HEK293 (cell line): ENCODE data around the gene HOXB7.

Experiments used
- CTCF ChIP-seq: fragments of 450-650 bp; formaldehyde crosslinking; IDR thresholded peaks from 2 replicates; pipeline ENCODE4 v1.5.1; 2016; ENCODE audit warnings: missing biosample characterization, missing genetic modification characterization
- HOXC10 ChIP-seq: sonication (generic); formaldehyde crosslinking; IDR thresholded peaks from 2 replicates; pipeline ENCODE4 v1.8.1; 2023; ENCODE audit warnings: mild to moderate bottlenecking, missing genetic modification reagents
- ZBTB8A ChIP-seq: fragments of 450-650 bp; formaldehyde crosslinking; IDR thresholded peaks from 2 replicates; pipeline ENCODE4 v1.5.1; 2016; ENCODE audit warnings: missing biosample characterization, missing genetic modification characterization
- ZNF146 ChIP-seq: fragments of 450-650 bp; formaldehyde crosslinking; IDR thresholded peaks from 2 replicates; pipeline ENCODE4 v1.5.1; 2016; ENCODE audit warnings: missing biosample characterization, missing genetic modification characterization
- ZNF280D ChIP-seq: fragments of 450-650 bp; formaldehyde crosslinking; IDR thresholded peaks from 2 replicates; pipeline ENCODE4 v1.5.1; 2016; ENCODE audit warnings: missing biosample characterization, missing genetic modification characterization
- ZNF335 ChIP-seq: fragments of 450-650 bp; formaldehyde crosslinking; conservative IDR thresholded peaks from 2 replicates; pipeline ENCODE4 v1.5.1; 2016; ENCODE audit warnings: missing biosample characterization, missing genetic modification characterization
- ZNF514 ChIP-seq: fragments of 450-650 bp; formaldehyde crosslinking; IDR thresholded peaks from 2 replicates; pipeline ENCODE4 v1.5.1; 2016; ENCODE audit warnings: missing biosample characterization, missing genetic modification characterization
- ZNF629 ChIP-seq: fragments of 450-650 bp; formaldehyde crosslinking; IDR thresholded peaks from 2 replicates; pipeline ENCODE4 v1.5.1; 2017; ENCODE audit warnings: missing biosample characterization, missing genetic modification characterization
- ZNF670 ChIP-seq: fragments of 450-650 bp; formaldehyde crosslinking; IDR thresholded peaks from 2 replicates; pipeline ENCODE4 v1.5.1; 2016; ENCODE audit warnings: missing biosample characterization, missing genetic modification characterization, low read depth
- ZSCAN5A ChIP-seq: fragments of 450-650 bp; formaldehyde crosslinking; IDR thresholded peaks from 2 replicates; pipeline ENCODE4 v1.5.1; 2016; ENCODE audit warnings: missing biosample characterization, missing genetic modification characterization
- TF ChIP-seq, protein P1 (sequence below): fragments of 450-650 bp; formaldehyde crosslinking; IDR thresholded peaks from 2 replicates; pipeline ENCODE4 v1.5.1; 2016; ENCODE audit warnings: missing biosample characterization, missing genetic modification characterization
- TF ChIP-seq, protein P2 (sequence below): fragments of 450-650 bp; formaldehyde crosslinking; IDR thresholded peaks from 2 replicates; pipeline ENCODE4 v1.5.1; 2016; ENCODE audit warnings: missing biosample characterization, missing genetic modification characterization

GRCh38 chr17:48627118-48627597 is 16.3 kb upstream of the HOXB7 start:
- no peak for TF ChIP-seq ZNF514 (tag by site-specific recombination)
- TF ChIP-seq CTCF (tag by site-specific recombination), result no peak
- TF ChIP-seq ZNF146 (tag by site-specific recombination), result no peak
- no peak for TF ChIP-seq ZNF335 (tag by site-specific recombination)
- TF ChIP-seq ZSCAN5A, result no peak
- TF ChIP-seq ZBTB8A (tag by site-specific recombination), result no peak
- TF ChIP-seq, protein P1, sequence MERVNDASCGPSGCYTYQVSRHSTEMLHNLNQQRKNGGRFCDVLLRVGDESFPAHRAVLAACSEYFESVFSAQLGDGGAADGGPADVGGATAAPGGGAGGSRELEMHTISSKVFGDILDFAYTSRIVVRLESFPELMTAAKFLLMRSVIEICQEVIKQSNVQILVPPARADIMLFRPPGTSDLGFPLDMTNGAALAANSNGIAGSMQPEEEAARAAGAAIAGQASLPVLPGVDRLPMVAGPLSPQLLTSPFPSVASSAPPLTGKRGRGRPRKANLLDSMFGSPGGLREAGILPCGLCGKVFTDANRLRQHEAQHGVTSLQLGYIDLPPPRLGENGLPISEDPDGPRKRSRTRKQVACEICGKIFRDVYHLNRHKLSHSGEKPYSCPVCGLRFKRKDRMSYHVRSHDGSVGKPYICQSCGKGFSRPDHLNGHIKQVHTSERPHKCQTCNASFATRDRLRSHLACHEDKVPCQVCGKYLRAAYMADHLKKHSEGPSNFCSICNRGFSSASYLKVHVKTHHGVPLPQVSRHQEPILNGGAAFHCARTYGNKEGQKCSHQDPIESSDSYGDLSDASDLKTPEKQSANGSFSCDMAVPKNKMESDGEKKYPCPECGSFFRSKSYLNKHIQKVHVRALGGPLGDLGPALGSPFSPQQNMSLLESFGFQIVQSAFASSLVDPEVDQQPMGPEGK (tag by site-specific recombination), result no peak
- no peak for TF ChIP-seq ZNF629 (tag by site-specific recombination)
- no peak for TF ChIP-seq ZNF670 (tag by site-specific recombination)
- no peak for TF ChIP-seq ZNF280D
- TF ChIP-seq HOXC10 (CRISPR knock-in tag), result no peak
- TF ChIP-seq, protein P2, sequence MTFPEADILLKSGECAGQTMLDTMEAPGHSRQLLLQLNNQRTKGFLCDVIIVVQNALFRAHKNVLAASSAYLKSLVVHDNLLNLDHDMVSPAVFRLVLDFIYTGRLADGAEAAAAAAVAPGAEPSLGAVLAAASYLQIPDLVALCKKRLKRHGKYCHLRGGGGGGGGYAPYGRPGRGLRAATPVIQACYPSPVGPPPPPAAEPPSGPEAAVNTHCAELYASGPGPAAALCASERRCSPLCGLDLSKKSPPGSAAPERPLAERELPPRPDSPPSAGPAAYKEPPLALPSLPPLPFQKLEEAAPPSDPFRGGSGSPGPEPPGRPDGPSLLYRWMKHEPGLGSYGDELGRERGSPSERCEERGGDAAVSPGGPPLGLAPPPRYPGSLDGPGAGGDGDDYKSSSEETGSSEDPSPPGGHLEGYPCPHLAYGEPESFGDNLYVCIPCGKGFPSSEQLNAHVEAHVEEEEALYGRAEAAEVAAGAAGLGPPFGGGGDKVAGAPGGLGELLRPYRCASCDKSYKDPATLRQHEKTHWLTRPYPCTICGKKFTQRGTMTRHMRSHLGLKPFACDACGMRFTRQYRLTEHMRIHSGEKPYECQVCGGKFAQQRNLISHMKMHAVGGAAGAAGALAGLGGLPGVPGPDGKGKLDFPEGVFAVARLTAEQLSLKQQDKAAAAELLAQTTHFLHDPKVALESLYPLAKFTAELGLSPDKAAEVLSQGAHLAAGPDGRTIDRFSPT (tag by site-specific recombination), result no peak
